ENCODE measurements around the gene GMDS.

GMDS gene

GRCh38 chr6:1984346-1984994 is 260.9 kb downstream of the GMDS start:
- no peak overlapping the region for H3K4me3 ChIP-seq (ENCODE audit: low read length)
- H2AFZ ChIP-seq (ENCODE audit: low read depth, low read length) = no peak overlapping the region
- no peaks in the 10 kb centered on the region for H4K20me1 ChIP-seq (ENCODE audit: insufficient read depth, low read length)
- H3K27me3 ChIP-seq (ENCODE audit: low read depth, low read length) = no peaks in the 10 kb centered on the region
- no peak for TF ChIP-seq CTCF (IDR thresholded peaks at IDR 0.05; ENCODE audit: low read depth, low read length)
- TF ChIP-seq EZH2phosphoT487 (IDR thresholded peaks at IDR 0.05; ENCODE audit: low read depth) = no peak
- no peaks in the 10 kb centered on the region for H3K36me3 ChIP-seq (replicated peaks; ENCODE audit: low read depth, low read length)
- H3K27ac ChIP-seq (ENCODE audit: low read length) = no peak overlapping the region
- H3K4me2 ChIP-seq (ENCODE audit: low read length) = no peak overlapping the region
- no peaks in the 10 kb centered on the region for H3K79me2 ChIP-seq (ENCODE audit: low read length)
- H3K9ac ChIP-seq (ENCODE audit: low read length) = no peak overlapping the region
- no peaks in the 10 kb centered on the region for H3K4me1 ChIP-seq (ENCODE audit: low read length)
- no peaks in the 10 kb centered on the region for H3K9me3 ChIP-seq (ENCODE audit: insufficient read depth, low read length)

- no peaks in the 10 kb centered on the region for H4K20me1 ChIP-seq (ENCODE audit: insufficient read depth, low read length)
- no peak for TF ChIP-seq EZH2phosphoT487 (IDR thresholded peaks at IDR 0.05; ENCODE audit: low read depth)
- no peak for TF ChIP-seq CTCF (IDR thresholded peaks at IDR 0.05; ENCODE audit: low read depth, low read length)
- no peak overlapping the region for H3K27ac ChIP-seq (ENCODE audit: low read length)
Observed at GRCh38 chr6:1983850-1984249, 261.6 kb downstream of the GMDS start.

GRCh38 chr6:1972962-1973361 is 272.4 kb downstream of the GMDS start:
- Histone ChIP-seq H3K27me3 (ENCODE audit: low read depth, low read length) (no peaks in the 10 kb centered on the region), H3K9ac (ENCODE audit: low read length) (no peak overlapping the region), H3K27ac (ENCODE audit: low read length) (no peak overlapping the region), H3K9me3 (ENCODE audit: insufficient read depth, low read length) (no peaks in the 10 kb centered on the region), H4K20me1 (ENCODE audit: insufficient read depth, low read length) (no peaks in the 10 kb centered on the region), H3K4me1 (ENCODE audit: low read length) (no peaks in the 10 kb centered on the region), H3K79me2 (ENCODE audit: low read length) (no peaks in the 10 kb centered on the region), H3K4me3 (ENCODE audit: low read length) (no peak overlapping the region), H3K4me2 (ENCODE audit: low read length) (no peak overlapping the region), H2AFZ (ENCODE audit: low read depth, low read length) (no peak overlapping the region), H3K36me3 (replicated peaks; ENCODE audit: low read depth, low read length) (no peaks in the 10 kb centered on the region)
- no peak for TF ChIP-seq CTCF (IDR thresholded peaks at IDR 0.05; ENCODE audit: low read depth, low read length)
- no peak for TF ChIP-seq EZH2phosphoT487 (IDR thresholded peaks at IDR 0.05; ENCODE audit: low read depth)

More at GRCh38 chr6:1983850-1984249, 261.6 kb downstream of the GMDS start:
- Histone ChIP-seq H3K36me3 (replicated peaks; ENCODE audit: low read depth, low read length) (no peaks in the 10 kb centered on the region), H3K4me1 (ENCODE audit: low read length) (no peaks in the 10 kb centered on the region), H3K9me3 (ENCODE audit: insufficient read depth, low read length) (no peaks in the 10 kb centered on the region), H3K79me2 (ENCODE audit: low read length) (no peaks in the 10 kb centered on the region), H3K4me2 (ENCODE audit: low read length) (no peak overlapping the region), H3K27me3 (ENCODE audit: low read depth, low read length) (no peaks in the 10 kb centered on the region), H2AFZ (ENCODE audit: low read depth, low read length) (no peak overlapping the region), H3K9ac (ENCODE audit: low read length) (no peak overlapping the region), H3K4me3 (ENCODE audit: low read length) (no peak overlapping the region)

- no peak overlapping the region for H3K4me3 ChIP-seq (ENCODE audit: low read length)
- no peak overlapping the region for H3K4me2 ChIP-seq (ENCODE audit: low read length)
- no peak for TF ChIP-seq CTCF (IDR thresholded peaks at IDR 0.05; ENCODE audit: low read depth, low read length)
- no peak for TF ChIP-seq EZH2phosphoT487 (IDR thresholded peaks at IDR 0.05; ENCODE audit: low read depth)
- H3K9ac ChIP-seq (ENCODE audit: low read length) = no peak overlapping the region
- no peaks in the 10 kb centered on the region for H3K36me3 ChIP-seq (replicated peaks; ENCODE audit: low read depth, low read length)
- no peaks in the 10 kb centered on the region for H3K27me3 ChIP-seq (ENCODE audit: low read depth, low read length)
- H3K79me2 ChIP-seq (ENCODE audit: low read length) = no peaks in the 10 kb centered on the region
- no peaks in the 10 kb centered on the region for H3K4me1 ChIP-seq (ENCODE audit: low read length)
- no peaks in the 10 kb centered on the region for H4K20me1 ChIP-seq (ENCODE audit: insufficient read depth, low read length)
- H2AFZ ChIP-seq (ENCODE audit: low read depth, low read length) = no peak overlapping the region
- H3K9me3 ChIP-seq (ENCODE audit: insufficient read depth, low read length) = no peaks in the 10 kb centered on the region
- H3K27ac ChIP-seq (ENCODE audit: low read length) = no peak overlapping the region
Observed at GRCh38 chr6:1971612-1972011, 273.8 kb downstream of the GMDS start.

Measured in OCI-LY3 (cell line).